ENCODE data around the gene DNM1. TPM values are rescaled to one million over a fixed set of nuclear protein-coding genes. Genes with fewer than 3 reads are reported as not detected.

DNM1 gene
- total RNA-seq, 4 donors from 2014 or later, result 14.5 to 85.8 (median 54.4) TPM

GRCh38 chr9:128205296-128205944, 2.2 kb downstream of the DNM1 start:
- H3K9me3 ChIP-seq, result no peaks in the 10 kb centered on the region
- no peaks in the 10 kb centered on the region for H3K27me3 ChIP-seq
- TF ChIP-seq CTCF (IDR thresholded peaks at IDR 0.05), result no peak
- no peak for TF ChIP-seq POLR2A (IDR thresholded peaks at IDR 0.05)
- no peak for DNase-seq
- no peaks in the 10 kb centered on the region for H3K36me3 ChIP-seq
- peaks cover 0 to 20% (median 9%) of the 10 kb centered on the region in 4 donors for H3K4me1 ChIP-seq
- no peak overlapping the region for H3K4me3 ChIP-seq
- no peak overlapping the region for H3K27ac ChIP-seq

GRCh38 chr9:128206484-128206883, 3.3 kb downstream of the DNM1 start:
- no peak overlapping the region for H3K4me3 ChIP-seq
- TF ChIP-seq CTCF (IDR thresholded peaks at IDR 0.05) (no peak), POLR2A (IDR thresholded peaks at IDR 0.05) (no peak)
- H3K4me1 ChIP-seq, result peaks cover 0 to 20% (median 9%) of the 10 kb centered on the region in 4 donors
- H3K36me3 ChIP-seq, result no peaks in the 10 kb centered on the region
- H3K27me3 ChIP-seq, result no peaks in the 10 kb centered on the region
- DNase-seq, result no peak
- no peak overlapping the region for H3K27ac ChIP-seq
- H3K9me3 ChIP-seq, result no peaks in the 10 kb centered on the region

- Histone ChIP-seq H3K27me3 (no peaks in the 10 kb centered on the region), H3K27ac (no peak overlapping the region), H3K9me3 (no peaks in the 10 kb centered on the region), H3K4me3 (no peak overlapping the region), H3K36me3 (no peaks in the 10 kb centered on the region), H3K4me1 (peaks cover 0 to 24% (median 9%) of the 10 kb centered on the region in 4 donors)
- TF ChIP-seq CTCF (IDR thresholded peaks at IDR 0.05), result no peak
- no peak for TF ChIP-seq POLR2A (IDR thresholded peaks at IDR 0.05)
- no peak for DNase-seq
Observed at GRCh38 chr9:128206916-128207910, 4.0 kb downstream of the DNM1 start.

- H3K36me3 ChIP-seq, result no peaks in the 10 kb centered on the region
- H3K27ac ChIP-seq, result no peak overlapping the region
- no peak for DNase-seq
- H3K4me1 ChIP-seq, result peaks cover 0 to 27% (median 8%) of the 10 kb centered on the region in 4 donors
- H3K9me3 ChIP-seq, result no peaks in the 10 kb centered on the region
- H3K27me3 ChIP-seq, result no peaks in the 10 kb centered on the region
- no peak for TF ChIP-seq CTCF (IDR thresholded peaks at IDR 0.05)
- no peak for TF ChIP-seq POLR2A (IDR thresholded peaks at IDR 0.05)
- H3K4me3 ChIP-seq, result no peak overlapping the region
Observed at GRCh38 chr9:128208386-128208785, 5.2 kb downstream of the DNM1 start.

- Histone ChIP-seq H3K36me3 (no peaks in the 10 kb centered on the region), H3K27me3 (no peaks in the 10 kb centered on the region), H3K27ac (no peak overlapping the region), H3K4me1 (peaks cover 0 to 21% (median 2%) of the 10 kb centered on the region in 4 donors), H3K4me3 (no peak overlapping the region), H3K9me3 (no peaks in the 10 kb centered on the region)
- DNase-seq, result no peak
- TF ChIP-seq POLR2A (IDR thresholded peaks at IDR 0.05) (no peak), CTCF (IDR thresholded peaks at IDR 0.05) (no peak)
Observed at GRCh38 chr9:128208946-128209669, 5.9 kb downstream of the DNM1 start.
